Kidney epithelial cell (primary cell): ENCODE data around the gene TBCD. TPM values are rescaled to one million over a fixed set of nuclear protein-coding genes. Genes with fewer than 3 reads are reported as not detected.

Source experiments
- DNase-seq: peaks from one replicate; pipeline ENCODE4 v3.0.0-alpha.2; 2010; ENCODE audit warnings: low read depth
- H3K27me3 ChIP-seq: 2 replicates; pipeline ENCODE4 v1.6.0; 2011; ENCODE audit warnings: low read length; ENCODE audit not compliant: control insufficient read depth, insufficient read depth
- H3K36me3 ChIP-seq: 2 replicates; pipeline ENCODE4 v1.5.1; 2011; ENCODE audit warnings: low read length; ENCODE audit not compliant: control insufficient read depth, insufficient read depth
- H3K4me3 ChIP-seq: 2 replicates; pipeline ENCODE4 v1.5.1; 2011; ENCODE audit warnings: low read depth, mild to moderate bottlenecking, control low read depth, low read length
- total RNA-seq: library from RNA; depleted of rRNA; stranded (reverse); fragments of >200 nt; gene quantifications from 2 replicates; pipeline ENCODE4 v1.2.3, GENCODE V29; 2015
- TF ChIP-seq, protein P1 (sequence below): IDR thresholded peaks from 2 replicates; pipeline ENCODE4 v1.5.1; 2011; ENCODE audit warnings: mild to moderate bottlenecking, moderate library complexity, low read length, control low read depth, inconsistent platforms; ENCODE audit not compliant: insufficient read depth, poor library complexity, severe bottlenecking

The TBCD gene
- total RNA-seq, 1 donor from 2014 or later, result 69.6 TPM

DNA sequence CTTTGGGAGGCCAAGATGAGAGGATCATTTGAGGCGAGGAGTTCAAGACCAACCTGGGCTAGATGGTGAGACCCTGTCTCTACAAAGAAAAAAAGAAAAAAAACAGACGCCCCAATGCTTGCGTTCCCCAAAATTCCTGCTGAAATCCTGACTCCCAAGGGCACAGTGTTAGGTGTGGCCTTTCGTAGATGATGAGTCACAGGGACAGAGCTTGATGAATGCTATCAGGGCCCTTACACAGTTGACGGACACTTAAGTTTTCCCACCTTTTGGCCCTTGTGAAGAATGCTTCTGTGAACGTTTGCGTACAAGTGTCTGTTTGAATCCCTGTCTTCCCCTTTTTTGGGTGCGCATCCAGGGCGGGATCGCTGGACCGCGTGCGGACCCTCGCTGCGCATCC lies 104.5 kb downstream of the TBCD start:
- no peak overlapping the region for H3K4me3 ChIP-seq
- TF ChIP-seq, protein P1, sequence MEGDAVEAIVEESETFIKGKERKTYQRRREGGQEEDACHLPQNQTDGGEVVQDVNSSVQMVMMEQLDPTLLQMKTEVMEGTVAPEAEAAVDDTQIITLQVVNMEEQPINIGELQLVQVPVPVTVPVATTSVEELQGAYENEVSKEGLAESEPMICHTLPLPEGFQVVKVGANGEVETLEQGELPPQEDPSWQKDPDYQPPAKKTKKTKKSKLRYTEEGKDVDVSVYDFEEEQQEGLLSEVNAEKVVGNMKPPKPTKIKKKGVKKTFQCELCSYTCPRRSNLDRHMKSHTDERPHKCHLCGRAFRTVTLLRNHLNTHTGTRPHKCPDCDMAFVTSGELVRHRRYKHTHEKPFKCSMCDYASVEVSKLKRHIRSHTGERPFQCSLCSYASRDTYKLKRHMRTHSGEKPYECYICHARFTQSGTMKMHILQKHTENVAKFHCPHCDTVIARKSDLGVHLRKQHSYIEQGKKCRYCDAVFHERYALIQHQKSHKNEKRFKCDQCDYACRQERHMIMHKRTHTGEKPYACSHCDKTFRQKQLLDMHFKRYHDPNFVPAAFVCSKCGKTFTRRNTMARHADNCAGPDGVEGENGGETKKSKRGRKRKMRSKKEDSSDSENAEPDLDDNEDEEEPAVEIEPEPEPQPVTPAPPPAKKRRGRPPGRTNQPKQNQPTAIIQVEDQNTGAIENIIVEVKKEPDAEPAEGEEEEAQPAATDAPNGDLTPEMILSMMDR, result no peak
- H3K36me3 ChIP-seq, result no peaks in the 10 kb centered on the region
- no peaks in the 10 kb centered on the region for H3K27me3 ChIP-seq
- no peak for DNase-seq

DNA sequence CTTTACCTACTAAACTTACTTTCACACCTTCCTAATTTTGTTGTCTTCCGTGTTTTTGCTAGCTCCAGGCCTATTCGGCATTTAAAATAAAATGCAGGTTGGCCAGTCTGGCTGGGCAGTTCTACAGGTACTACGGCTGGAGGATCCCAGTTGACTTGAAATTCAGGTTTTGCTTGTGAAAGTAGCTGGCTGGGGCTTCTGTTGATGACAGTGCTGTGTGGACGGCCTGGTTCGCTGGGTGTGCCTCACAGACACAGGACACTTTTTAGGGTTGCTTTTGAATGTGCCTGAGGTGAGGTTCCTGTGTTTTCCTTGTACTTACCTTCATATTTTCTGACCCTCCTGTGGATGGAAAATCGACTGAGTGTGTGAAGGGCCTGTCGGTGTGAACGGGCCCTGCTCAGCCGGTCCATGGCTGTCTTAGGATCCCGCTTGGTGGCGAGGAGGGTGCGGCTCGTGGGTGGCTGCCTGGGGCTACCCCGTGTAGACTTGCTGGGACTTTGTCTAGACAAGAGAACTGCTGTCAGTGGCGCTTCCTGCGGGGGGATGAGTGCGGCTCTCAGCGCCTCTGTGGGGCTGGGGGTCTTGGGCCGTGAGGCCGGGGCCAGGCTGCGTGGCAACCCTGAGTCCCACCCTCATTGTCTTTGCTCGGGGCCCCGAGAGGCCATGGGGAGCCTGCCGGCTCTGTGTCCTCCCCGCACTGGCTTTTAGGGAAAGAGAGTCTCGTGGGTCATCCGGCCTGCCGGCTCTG lies 106.7 kb downstream of the TBCD start:
- no peak for DNase-seq
- Histone ChIP-seq H3K27me3 (no peaks in the 10 kb centered on the region), H3K4me3 (no peak overlapping the region), H3K36me3 (no peaks in the 10 kb centered on the region)
- TF ChIP-seq, protein P1, result no peak

DNA sequence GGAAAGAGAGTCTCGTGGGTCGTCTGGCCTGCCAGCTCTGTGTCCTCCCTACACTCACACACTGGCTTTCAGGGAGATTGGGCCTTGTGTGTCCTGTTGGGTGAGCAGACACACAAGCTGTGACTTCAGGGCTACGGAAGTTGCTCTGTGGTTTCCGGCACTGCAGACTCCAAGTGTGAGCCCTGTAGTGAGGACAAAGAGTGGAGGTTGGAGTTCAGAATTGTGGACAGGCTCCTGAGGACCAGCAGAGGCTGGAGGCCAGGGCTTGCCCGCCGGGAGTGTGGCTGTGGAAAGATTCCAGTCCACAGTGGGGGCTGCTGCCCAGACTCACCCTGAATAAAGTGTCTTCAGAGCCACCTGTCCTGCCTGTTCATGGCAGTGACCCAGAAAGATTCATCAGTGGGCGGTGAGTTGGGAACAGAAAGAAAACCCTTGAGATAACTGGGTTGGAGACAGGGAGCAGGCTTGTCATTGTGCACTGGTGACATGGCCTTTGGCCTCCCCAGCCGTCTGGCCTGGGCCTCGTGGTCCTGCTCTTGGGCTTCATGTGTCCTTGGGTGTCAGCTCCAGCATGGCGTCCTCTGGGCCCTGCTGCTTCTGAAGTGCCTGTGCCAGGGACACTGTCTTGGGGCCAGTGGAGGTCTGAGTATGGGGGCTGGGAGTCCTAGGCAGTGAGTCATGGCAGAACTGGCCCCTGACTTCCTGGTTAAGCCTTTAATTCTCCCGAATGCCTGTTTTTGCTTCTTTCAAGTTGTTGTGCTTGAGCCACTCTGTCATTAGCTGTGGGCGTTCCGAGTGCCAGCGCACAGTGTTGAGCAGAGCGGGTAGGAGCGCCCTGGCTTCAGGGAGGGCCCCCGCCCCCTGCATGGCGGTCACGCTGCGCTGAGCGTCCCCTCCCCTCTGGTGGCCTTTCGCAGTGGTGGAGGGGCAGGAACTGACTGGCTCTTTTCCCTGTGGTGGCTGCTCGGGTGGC lies 107.9 kb downstream of the TBCD start:
- H3K36me3 ChIP-seq, result no peaks in the 10 kb centered on the region
- H3K4me3 ChIP-seq, result peak overlapping the region; percentile 3
- no peaks in the 10 kb centered on the region for H3K27me3 ChIP-seq
- peak; percentile 87 for DNase-seq
- TF ChIP-seq, protein P1, result no peak

DNA sequence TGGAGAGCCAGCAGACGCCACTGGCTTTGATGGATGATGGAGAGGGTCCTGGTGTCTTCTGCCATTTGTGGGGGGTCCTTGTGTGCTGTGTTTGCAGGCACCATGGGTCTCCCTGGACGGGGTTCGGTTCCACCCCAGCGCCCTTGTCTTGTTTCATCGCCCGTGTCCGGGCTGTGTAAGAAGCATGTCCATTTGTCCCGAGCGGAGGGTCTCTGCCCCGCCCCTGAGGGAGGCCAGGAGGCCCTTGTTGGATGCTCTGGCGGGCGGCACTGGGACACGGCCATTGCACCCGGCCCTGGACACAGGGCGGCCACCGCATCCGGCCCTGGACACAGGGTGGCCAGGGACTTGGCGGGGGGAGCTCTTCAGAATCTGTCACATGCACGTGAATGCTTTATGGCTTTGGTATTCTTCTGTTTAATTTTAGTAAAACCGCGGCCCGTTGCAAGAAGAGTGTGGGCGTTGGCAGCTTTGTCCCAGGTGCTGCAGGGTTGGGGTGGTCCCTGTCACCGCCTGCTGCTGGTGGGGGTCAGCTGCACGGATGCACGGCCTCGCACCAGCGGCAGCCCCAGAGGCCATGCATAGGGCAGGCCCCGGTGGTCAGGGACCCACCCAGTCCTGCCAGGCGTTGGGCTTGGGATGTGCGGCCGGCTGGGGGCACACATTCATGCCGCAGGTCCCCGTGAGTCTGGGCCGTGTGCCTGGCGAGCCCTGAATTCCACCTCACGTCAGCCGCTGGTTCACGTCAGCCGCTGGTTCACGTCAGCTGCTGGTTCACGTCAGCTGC lies 108.9 kb downstream of the TBCD start:
- TF ChIP-seq, protein P1, result no peak
- H3K27me3 ChIP-seq, result no peaks in the 10 kb centered on the region
- no peaks in the 10 kb centered on the region for H3K36me3 ChIP-seq
- no peak overlapping the region for H3K4me3 ChIP-seq
- no peak for DNase-seq

DNA sequence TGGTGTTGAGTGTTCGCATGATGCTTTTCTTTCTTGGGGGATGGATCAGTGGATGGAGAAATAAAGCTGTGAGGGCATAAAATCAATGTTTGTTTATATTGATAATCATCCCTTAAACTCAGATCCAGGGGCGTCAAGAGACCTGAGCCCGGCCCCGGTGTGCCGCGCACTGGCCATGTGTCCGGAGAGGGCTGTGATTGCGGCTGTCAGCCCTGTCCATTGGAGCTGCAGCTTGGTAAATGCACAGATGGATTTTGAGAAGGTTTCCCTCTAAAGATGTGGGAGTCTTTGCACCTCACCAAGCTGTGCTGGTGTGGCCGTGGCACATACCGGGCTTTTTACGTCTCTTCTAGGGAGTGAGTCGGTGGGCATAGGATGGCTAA lies 109.5 kb downstream of the TBCD start:
- no peak overlapping the region for H3K4me3 ChIP-seq
- no peak for DNase-seq
- no peaks in the 10 kb centered on the region for H3K27me3 ChIP-seq
- no peaks in the 10 kb centered on the region for H3K36me3 ChIP-seq
- TF ChIP-seq, protein P1, result no peak
